Measurements from ENCODE around the gene ARPP21. TPM values are rescaled to one million over a fixed set of nuclear protein-coding genes. Genes with fewer than 3 reads are reported as not detected.

Gene ARPP21
- polyA plus RNA-seq, 3 donors, result not detected

DNA sequence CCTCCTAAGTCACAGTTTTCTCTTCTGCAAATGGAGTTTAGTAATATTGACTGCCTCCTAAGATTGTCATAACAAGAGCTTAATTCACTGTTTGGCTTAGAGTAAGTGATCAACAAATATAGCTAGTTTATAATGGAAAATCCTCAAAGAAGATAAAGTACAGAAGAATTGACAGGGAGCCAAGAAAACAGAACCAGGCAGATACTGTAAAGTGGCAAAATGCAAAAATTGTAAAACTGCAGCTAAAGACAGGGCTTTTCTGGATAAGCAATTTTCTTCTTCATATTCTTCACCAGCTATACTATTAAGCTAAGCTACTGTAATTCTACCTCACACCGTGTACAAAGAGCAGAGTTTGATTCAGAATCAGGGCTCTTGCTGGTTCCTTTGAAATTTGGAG, 148.6 kb downstream of the ARPP21 start:
- Histone ChIP-seq H3K27ac (ENCODE audit: low read depth in 1 of 2, low read length in 2 of 2) (no peak overlapping the region), H3K4me1 (ENCODE audit: control insufficient read depth in 1 of 2, insufficient read depth in 2 of 2, low read length in 2 of 2) (no peaks in the 10 kb centered on the region), H2AFZ (ENCODE audit: insufficient read depth, low read depth, low read length, poor library complexity, severe bottlenecking) (no peak overlapping the region), H3K36me3 (replicated peaks in 1 of 2; ENCODE audit: control insufficient read depth in 1 of 2, insufficient read depth in 2 of 2, low read length in 2 of 2) (no peaks in the 10 kb centered on the region), H3K9me3 (replicated peaks in 1 of 2; ENCODE audit: control insufficient read depth in 1 of 2, insufficient read depth in 1 of 2, low read length in 2 of 2) (no peaks in the 10 kb centered on the region), H3K27me3 (ENCODE audit: control insufficient read depth in 2 of 2, insufficient read depth in 2 of 2, low read length in 2 of 2) (no peaks in the 10 kb centered on the region), H3K9ac (ENCODE audit: insufficient read depth, low read length, poor library complexity, severe bottlenecking) (no peak overlapping the region), H3K4me3 (replicated peaks in 1 of 3; ENCODE audit: low read depth in 2 of 3, low read length in 3 of 3) (no peak overlapping the region), H3K4me2 (replicated peaks; ENCODE audit: extremely low read depth, low read length, poor library complexity, severe bottlenecking) (no peak overlapping the region), H3K79me2 (ENCODE audit: insufficient read depth, low read length) (no peaks in the 10 kb centered on the region), H4K20me1 (ENCODE audit: insufficient read depth, low read length) (no peaks in the 10 kb centered on the region)
- H3K27ac Mint-ChIP-seq, result no peak overlapping the region
- H3K9me3 Mint-ChIP-seq, result peaks cover 0 to 4% (median 0%) of the 10 kb centered on the region in 7 donors
- H3K4me1 Mint-ChIP-seq, result no peaks in the 10 kb centered on the region
- H3K36me3 Mint-ChIP-seq, result no peaks in the 10 kb centered on the region
- TF ChIP-seq, protein P1, sequence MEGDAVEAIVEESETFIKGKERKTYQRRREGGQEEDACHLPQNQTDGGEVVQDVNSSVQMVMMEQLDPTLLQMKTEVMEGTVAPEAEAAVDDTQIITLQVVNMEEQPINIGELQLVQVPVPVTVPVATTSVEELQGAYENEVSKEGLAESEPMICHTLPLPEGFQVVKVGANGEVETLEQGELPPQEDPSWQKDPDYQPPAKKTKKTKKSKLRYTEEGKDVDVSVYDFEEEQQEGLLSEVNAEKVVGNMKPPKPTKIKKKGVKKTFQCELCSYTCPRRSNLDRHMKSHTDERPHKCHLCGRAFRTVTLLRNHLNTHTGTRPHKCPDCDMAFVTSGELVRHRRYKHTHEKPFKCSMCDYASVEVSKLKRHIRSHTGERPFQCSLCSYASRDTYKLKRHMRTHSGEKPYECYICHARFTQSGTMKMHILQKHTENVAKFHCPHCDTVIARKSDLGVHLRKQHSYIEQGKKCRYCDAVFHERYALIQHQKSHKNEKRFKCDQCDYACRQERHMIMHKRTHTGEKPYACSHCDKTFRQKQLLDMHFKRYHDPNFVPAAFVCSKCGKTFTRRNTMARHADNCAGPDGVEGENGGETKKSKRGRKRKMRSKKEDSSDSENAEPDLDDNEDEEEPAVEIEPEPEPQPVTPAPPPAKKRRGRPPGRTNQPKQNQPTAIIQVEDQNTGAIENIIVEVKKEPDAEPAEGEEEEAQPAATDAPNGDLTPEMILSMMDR (IDR thresholded peaks at IDR 0.05), result no peak
- H3K27me3 Mint-ChIP-seq (ENCODE audit: low read depth in 3 of 3), result no peaks in the 10 kb centered on the region
- intact Hi-C loops (cut with micrococcal nuclease), result no loop called here
- no peak overlapping the region for H3K4me3 Mint-ChIP-seq
- DNase-seq, result no peak
- WGBS (ENCODE audit: insufficient coverage), result no CpG with 5 or more reads among the region's 1 CpG

DNA sequence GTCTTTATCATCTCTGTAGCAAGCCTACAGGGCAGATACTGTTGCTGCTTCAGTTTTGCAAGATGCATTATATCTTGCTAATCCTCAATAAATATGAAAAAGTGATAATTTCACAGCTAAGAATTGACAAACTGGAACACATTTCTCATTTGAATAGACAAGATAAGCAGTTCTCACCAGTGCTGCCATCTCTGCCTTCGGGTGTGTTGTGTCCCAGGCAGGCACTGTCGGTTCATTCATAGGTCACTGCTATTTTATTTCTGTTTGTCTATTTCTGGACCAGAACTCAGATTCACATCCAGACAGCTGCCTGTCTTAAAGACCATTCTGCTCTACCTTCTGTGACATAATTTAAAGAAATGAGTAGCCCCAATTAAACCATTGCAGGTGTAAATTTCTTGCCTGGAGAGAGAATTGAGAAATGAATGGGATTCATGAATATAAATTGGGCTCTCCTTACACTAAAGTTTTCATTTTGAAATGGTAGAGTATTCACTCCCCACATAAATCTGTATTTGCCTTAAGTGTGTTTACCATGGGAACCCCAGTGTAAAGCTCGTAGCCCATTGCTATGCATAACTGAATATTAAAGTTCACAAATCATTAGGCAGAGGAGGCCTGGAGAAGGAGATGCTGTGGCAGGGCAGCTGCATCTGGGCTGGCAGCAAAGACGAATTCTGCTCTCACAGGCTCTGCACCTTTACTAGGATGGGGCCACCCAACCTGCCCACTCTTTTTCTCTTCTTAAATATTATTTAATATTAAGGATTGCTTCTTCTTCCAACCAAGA, 149.9 kb downstream of the ARPP21 start:
- Mint-ChIP-seq H3K4me3 (no peak overlapping the region), H3K36me3 (no peaks in the 10 kb centered on the region), H3K27me3 (ENCODE audit: low read depth in 3 of 3) (no peaks in the 10 kb centered on the region), H3K9me3 (peaks cover 0 to 6% (median 0%) of the 10 kb centered on the region in 7 donors), H3K27ac (no peak overlapping the region), H3K4me1 (no peaks in the 10 kb centered on the region)
- Histone ChIP-seq H3K9me3 (replicated peaks in 1 of 2; ENCODE audit: control insufficient read depth in 1 of 2, insufficient read depth in 1 of 2, low read length in 2 of 2) (peaks cover 0 to 3% of the 10 kb centered on the region in 2 donors), H3K4me1 (ENCODE audit: control insufficient read depth in 1 of 2, insufficient read depth in 2 of 2, low read length in 2 of 2) (no peaks in the 10 kb centered on the region), H2AFZ (ENCODE audit: insufficient read depth, low read depth, low read length, poor library complexity, severe bottlenecking) (no peak overlapping the region), H3K36me3 (replicated peaks in 1 of 2; ENCODE audit: control insufficient read depth in 1 of 2, insufficient read depth in 2 of 2, low read length in 2 of 2) (no peaks in the 10 kb centered on the region), H4K20me1 (ENCODE audit: insufficient read depth, low read length) (no peaks in the 10 kb centered on the region), H3K4me2 (replicated peaks; ENCODE audit: extremely low read depth, low read length, poor library complexity, severe bottlenecking) (no peak overlapping the region), H3K9ac (ENCODE audit: insufficient read depth, low read length, poor library complexity, severe bottlenecking) (no peak overlapping the region), H3K27ac (ENCODE audit: low read depth in 1 of 2, low read length in 2 of 2) (no peak overlapping the region), H3K4me3 (replicated peaks in 1 of 3; ENCODE audit: low read depth in 2 of 3, low read length in 3 of 3) (no peak overlapping the region), H3K27me3 (ENCODE audit: control insufficient read depth in 2 of 2, insufficient read depth in 2 of 2, low read length in 2 of 2) (no peaks in the 10 kb centered on the region), H3K79me2 (ENCODE audit: insufficient read depth, low read length) (no peaks in the 10 kb centered on the region)
- WGBS (ENCODE audit: insufficient coverage), result 89% methylated on average over 2 of the region's 4 CpGs
- TF ChIP-seq, protein P1 (IDR thresholded peaks at IDR 0.05), result no peak
- intact Hi-C loops (cut with micrococcal nuclease), result no loop called here
- no peak for DNase-seq
